Lower leg skin (tissue), 3 donors: ENCODE measurements around the gene PARS2.

Experiments
- POLR2A ChIP-seq, 2 donors: fragments of 450-650 bp; IDR thresholded peaks; one replicate each; pipeline ENCODE4 v1.6.1; 2016 to 2017; ENCODE audit warnings: antibody characterized with exemption in 2 of 2, mild to moderate bottlenecking in 1 of 2, moderate library complexity in 1 of 2
- TF ChIP-seq, protein P1 (sequence below), 3 donors: fragments of 450-650 bp; IDR thresholded peaks; one replicate each; pipeline ENCODE4 v1.5.1; 2016; ENCODE audit warnings: antibody characterized with exemption in 3 of 3, mild to moderate bottlenecking in 3 of 3, moderate library complexity in 2 of 3

DNA sequence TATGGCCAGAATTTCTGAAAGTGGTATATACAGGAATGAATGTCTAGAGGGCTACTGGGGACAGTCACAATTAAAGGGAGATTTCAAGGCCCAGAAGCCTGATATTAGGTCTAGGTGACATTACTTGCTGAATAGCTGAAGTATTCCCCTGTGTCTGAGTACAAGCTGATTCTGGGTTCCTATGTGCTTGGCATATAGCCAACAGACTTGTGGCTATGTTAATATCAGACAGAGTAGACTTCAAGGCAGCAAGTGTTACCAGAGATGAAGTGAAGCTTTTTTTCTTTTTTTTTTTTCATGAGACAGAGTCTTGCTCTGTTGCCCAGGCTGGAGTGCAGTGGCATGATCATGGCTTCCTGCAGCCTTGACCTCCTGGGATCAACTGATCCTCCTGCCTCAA lies 40.3 kb downstream of the PARS2 start:
- no peak for TF ChIP-seq POLR2A (IDR thresholded peaks at IDR 0.05)
- TF ChIP-seq, protein P1, sequence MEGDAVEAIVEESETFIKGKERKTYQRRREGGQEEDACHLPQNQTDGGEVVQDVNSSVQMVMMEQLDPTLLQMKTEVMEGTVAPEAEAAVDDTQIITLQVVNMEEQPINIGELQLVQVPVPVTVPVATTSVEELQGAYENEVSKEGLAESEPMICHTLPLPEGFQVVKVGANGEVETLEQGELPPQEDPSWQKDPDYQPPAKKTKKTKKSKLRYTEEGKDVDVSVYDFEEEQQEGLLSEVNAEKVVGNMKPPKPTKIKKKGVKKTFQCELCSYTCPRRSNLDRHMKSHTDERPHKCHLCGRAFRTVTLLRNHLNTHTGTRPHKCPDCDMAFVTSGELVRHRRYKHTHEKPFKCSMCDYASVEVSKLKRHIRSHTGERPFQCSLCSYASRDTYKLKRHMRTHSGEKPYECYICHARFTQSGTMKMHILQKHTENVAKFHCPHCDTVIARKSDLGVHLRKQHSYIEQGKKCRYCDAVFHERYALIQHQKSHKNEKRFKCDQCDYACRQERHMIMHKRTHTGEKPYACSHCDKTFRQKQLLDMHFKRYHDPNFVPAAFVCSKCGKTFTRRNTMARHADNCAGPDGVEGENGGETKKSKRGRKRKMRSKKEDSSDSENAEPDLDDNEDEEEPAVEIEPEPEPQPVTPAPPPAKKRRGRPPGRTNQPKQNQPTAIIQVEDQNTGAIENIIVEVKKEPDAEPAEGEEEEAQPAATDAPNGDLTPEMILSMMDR (IDR thresholded peaks at IDR 0.05), result no peak
